Measurements from ENCODE around the gene STXBP1.

Gene STXBP1

DNA sequence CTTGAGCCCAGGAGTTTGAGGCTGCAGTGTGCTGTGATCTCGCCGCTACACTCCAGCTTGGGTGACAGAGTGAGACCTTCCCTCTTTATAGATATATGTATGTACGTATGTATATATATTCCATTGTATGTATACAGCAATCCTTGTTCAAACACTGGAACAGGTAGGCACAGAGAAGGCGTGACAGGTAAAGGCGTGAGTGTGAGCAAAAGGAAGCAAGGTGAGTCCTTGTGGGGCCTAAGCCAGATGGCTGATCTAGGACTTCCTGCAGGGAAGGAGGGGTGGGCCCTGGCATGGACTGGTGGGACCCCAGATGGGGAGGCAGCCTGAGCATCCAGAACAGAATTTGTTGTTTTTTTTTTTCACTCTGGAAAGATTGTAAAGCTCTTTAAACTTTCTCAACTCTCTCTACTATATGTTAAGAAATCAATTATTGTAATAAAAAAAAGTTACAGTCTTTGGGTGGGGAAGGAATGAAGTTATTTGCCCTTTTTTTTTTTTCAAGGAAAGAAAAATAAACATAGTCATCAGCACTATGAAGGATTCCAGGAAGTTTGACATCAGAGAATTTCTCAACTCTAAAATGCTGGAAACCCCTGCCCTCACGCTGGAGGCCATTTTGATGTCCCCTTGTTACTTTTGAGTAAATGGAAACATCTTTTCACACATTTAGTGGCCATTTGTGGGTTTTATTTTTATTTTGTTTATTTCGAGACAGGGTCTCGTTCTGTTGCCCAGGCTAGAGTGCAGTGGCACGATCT, 38.9 kb upstream of the STXBP1 start:
- 0 out of 2 replicates have a peak, but pooled peaks cover 3% of the 10 kb centered on the region for H3K4me1 ChIP-seq (ENCODE audit: control insufficient read depth, insufficient read depth, low read length)
- no peaks in the 10 kb centered on the region for H3K9me3 ChIP-seq (ENCODE audit: control insufficient read depth, insufficient read depth, low read depth, low read length)
- H3K36me3 ChIP-seq (ENCODE audit: control insufficient read depth in 2 of 2, insufficient read depth in 1 of 2, low read length in 2 of 2): no peaks in the 10 kb centered on the region
- ChIA-PET CTCF (interaction anchor here (1.6 to 2.5 kb wide), 2 partner anchors 14 to 69 kb away, joined by 7 to 8 read pairs; no protein-coding TSS in a partner anchor), POLR2A (interaction anchor here (0.6 to 0.9 kb wide), 2 partner anchors 11 to 19 kb away, joined by 3 read pairs; no protein-coding TSS in a partner anchor)
- H3K27ac ChIP-seq (ENCODE audit: extremely low read depth, low read depth, low read length): no peak overlapping the region
- no peak overlapping the region for H3K4me3 ChIP-seq (ENCODE audit: low read depth, low read length)
- TF ChIP-seq ZNF354C (tag by site-specific recombination; IDR thresholded peaks at IDR 0.05; ENCODE audit: borderline replicate concordance, low read depth) (no peak), ZNF629 (tag by site-specific recombination; IDR thresholded peaks at IDR 0.05) (0 out of 2 replicates have a peak, but pooled peaks have one; percentile 17), ZNF544 (tag by site-specific recombination; IDR thresholded peaks at IDR 0.05) (no peak)

DNA sequence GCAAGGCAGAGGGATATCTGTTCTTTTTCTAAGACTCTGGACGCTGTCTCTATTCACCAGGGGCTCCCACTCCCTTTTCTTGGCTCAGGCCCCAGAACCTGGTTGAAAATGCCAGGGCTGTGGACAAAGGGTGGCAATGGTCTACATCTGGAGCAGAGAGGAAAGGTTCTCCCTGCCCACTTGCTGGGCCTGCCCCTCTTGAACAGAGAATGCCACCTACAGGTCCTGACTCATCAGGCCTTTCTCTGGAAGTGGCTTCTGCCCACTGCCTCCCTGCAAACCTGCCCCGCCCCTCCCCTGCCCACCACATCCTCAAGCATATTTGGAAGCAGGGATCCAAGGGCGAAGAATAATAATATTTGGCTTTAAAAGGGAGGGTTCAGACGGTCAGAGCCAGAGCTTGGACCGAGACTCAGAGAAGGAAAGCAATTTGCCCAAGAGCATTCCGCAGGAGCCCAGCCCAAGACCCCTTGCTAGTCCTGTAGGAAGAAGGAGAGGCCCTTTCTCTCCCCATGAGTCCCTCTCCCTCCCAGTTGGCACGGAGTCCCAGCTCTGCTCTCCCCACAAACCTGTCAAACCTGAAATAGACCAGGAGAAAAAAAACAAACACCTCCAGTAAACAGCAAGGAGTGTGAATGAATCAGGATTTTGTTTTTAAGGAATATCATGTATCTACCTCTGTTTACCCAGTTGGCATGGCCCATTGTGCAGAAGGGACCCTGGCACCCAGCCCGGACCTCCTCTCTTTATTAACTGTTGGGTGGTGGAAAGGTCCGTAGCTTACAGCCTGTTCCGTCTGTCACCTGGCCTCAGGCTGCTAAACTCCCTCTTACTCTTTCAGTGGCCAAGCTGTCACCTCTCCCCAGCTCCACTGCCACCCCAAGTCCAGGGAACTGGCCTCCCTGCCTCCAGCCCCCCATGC, 37.7 kb upstream of the STXBP1 start:
- Histone ChIP-seq H3K4me3 (ENCODE audit: low read depth, low read length) (no peak overlapping the region), H3K9me3 (ENCODE audit: control insufficient read depth, insufficient read depth, low read depth, low read length) (no peaks in the 10 kb centered on the region), H3K36me3 (ENCODE audit: control insufficient read depth in 2 of 2, insufficient read depth in 1 of 2, low read length in 2 of 2) (no peaks in the 10 kb centered on the region), H3K4me1 (ENCODE audit: control insufficient read depth, insufficient read depth, low read length) (peaks cover 5% of the 10 kb centered on the region; the same call in 1 of the 2 replicates), H3K27ac (ENCODE audit: extremely low read depth, low read depth, low read length) (no peak overlapping the region)
- ChIA-PET CTCF (interaction anchor here (0.8 to 1.1 kb wide), 2 partner anchors 10 to 11 kb away, joined by 3 to 6 read pairs; no protein-coding TSS in a partner anchor), POLR2A (no interaction called here)
- no peak for TF ChIP-seq ZNF121 (tag by site-specific recombination; IDR thresholded peaks at IDR 0.05)
- TF ChIP-seq, protein P1, sequence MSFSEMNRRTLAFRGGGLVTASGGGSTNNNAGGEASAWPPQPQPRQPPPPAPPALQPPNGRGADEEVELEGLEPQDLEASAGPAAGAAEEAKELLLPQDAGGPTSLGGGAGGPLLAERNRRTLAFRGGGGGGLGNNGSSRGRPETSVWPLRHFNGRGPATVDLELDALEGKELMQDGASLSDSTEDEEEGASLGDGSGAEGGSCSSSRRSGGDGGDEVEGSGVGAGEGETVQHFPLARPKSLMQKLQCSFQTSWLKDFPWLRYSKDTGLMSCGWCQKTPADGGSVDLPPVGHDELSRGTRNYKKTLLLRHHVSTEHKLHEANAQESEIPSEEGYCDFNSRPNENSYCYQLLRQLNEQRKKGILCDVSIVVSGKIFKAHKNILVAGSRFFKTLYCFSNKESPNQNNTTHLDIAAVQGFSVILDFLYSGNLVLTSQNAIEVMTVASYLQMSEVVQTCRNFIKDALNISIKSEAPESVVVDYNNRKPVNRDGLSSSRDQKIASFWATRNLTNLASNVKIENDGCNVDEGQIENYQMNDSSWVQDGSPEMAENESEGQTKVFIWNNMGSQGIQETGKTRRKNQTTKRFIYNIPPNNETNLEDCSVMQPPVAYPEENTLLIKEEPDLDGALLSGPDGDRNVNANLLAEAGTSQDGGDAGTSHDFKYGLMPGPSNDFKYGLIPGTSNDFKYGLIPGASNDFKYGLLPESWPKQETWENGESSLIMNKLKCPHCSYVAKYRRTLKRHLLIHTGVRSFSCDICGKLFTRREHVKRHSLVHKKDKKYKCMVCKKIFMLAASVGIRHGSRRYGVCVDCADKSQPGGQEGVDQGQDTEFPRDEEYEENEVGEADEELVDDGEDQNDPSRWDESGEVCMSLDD (tag by site-specific recombination; IDR thresholded peaks at IDR 0.05): no peak
- TF ChIP-seq ZBTB48 (tag by site-specific recombination; IDR thresholded peaks at IDR 0.05): no peak
- TF ChIP-seq ZNF544 (tag by site-specific recombination; IDR thresholded peaks at IDR 0.05): no peak
- TF ChIP-seq, protein P2, sequence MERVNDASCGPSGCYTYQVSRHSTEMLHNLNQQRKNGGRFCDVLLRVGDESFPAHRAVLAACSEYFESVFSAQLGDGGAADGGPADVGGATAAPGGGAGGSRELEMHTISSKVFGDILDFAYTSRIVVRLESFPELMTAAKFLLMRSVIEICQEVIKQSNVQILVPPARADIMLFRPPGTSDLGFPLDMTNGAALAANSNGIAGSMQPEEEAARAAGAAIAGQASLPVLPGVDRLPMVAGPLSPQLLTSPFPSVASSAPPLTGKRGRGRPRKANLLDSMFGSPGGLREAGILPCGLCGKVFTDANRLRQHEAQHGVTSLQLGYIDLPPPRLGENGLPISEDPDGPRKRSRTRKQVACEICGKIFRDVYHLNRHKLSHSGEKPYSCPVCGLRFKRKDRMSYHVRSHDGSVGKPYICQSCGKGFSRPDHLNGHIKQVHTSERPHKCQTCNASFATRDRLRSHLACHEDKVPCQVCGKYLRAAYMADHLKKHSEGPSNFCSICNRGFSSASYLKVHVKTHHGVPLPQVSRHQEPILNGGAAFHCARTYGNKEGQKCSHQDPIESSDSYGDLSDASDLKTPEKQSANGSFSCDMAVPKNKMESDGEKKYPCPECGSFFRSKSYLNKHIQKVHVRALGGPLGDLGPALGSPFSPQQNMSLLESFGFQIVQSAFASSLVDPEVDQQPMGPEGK (tag by site-specific recombination; IDR thresholded peaks at IDR 0.05): 0 out of 2 replicates have a peak, but pooled peaks have one; percentile 14
- TF ChIP-seq, protein P3, sequence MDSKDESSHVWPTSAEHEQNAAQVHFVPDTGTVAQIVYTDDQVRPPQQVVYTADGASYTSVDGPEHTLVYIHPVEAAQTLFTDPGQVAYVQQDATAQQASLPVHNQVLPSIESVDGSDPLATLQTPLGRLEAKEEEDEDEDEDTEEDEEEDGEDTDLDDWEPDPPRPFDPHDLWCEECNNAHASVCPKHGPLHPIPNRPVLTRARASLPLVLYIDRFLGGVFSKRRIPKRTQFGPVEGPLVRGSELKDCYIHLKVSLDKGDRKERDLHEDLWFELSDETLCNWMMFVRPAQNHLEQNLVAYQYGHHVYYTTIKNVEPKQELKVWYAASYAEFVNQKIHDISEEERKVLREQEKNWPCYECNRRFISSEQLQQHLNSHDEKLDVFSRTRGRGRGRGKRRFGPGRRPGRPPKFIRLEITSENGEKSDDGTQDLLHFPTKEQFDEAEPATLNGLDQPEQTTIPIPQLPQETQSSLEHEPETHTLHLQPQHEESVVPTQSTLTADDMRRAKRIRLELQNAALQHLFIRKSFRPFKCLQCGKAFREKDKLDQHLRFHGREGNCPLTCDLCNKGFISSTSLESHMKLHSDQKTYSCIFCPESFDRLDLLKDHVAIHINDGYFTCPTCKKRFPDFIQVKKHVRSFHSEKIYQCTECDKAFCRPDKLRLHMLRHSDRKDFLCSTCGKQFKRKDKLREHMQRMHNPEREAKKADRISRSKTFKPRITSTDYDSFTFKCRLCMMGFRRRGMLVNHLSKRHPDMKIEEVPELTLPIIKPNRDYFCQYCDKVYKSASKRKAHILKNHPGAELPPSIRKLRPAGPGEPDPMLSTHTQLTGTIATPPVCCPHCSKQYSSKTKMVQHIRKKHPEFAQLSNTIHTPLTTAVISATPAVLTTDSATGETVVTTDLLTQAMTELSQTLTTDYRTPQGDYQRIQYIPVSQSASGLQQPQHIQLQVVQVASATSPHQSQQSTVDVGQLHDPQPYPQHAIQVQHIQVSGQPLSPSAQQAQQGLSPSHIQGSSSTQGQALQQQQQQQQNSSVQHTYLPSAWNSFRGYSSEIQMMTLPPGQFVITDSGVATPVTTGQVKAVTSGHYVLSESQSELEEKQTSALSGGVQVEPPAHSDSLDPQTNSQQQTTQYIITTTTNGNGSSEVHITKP (tag by site-specific recombination; IDR thresholded peaks at IDR 0.05): peak; percentile 70
- TF ChIP-seq ZNF585B (tag by site-specific recombination; IDR thresholded peaks at IDR 0.05): no peak
- no peak for TF ChIP-seq ZNF146 (tag by site-specific recombination; IDR thresholded peaks at IDR 0.05)
- no peak for TF ChIP-seq ZNF654 (tag by site-specific recombination; IDR thresholded peaks at IDR 0.05; ENCODE audit: low read depth)
- no peak for TF ChIP-seq ZNF423 (tag by site-specific recombination; IDR thresholded peaks at IDR 0.05)
- no peak for TF ChIP-seq ZNF24 (tag by site-specific recombination; IDR thresholded peaks at IDR 0.05)
- peak; percentile 55 for TF ChIP-seq ZBTB20 (tag by site-specific recombination; IDR thresholded peaks at IDR 0.05)
- peak; percentile 94 for TF ChIP-seq ZFHX2 (tag by site-specific recombination; conservative IDR thresholded peaks at IDR 0.05)
- no peak for TF ChIP-seq ZNF133 (tag by site-specific recombination; IDR thresholded peaks at IDR 0.05)
- no peak for TF ChIP-seq GLIS2 (tag by site-specific recombination; IDR thresholded peaks at IDR 0.05)
- TF ChIP-seq SP2 (tag by site-specific recombination; IDR thresholded peaks at IDR 0.05): no peak
- no peak for TF ChIP-seq SCRT2 (tag by site-specific recombination; IDR thresholded peaks at IDR 0.05)
- no peak for TF ChIP-seq ZNF777 (tag by site-specific recombination; IDR thresholded peaks at IDR 0.05; ENCODE audit: borderline replicate concordance)
- TF ChIP-seq ZNF324 (tag by site-specific recombination; IDR thresholded peaks at IDR 0.05): no peak
- no peak for TF ChIP-seq ZNF785 (tag by site-specific recombination; IDR thresholded peaks at IDR 0.05)
- TF ChIP-seq ZNF354C (tag by site-specific recombination; IDR thresholded peaks at IDR 0.05; ENCODE audit: borderline replicate concordance, low read depth): no peak

Data from HEK293 (cell line).